WI38 (cell line): Measurements from ENCODE around the gene C1orf159.

Experiments used
- H3K4me3 ChIP-seq: 2 replicates; pipeline ENCODE4 v1.5.1; 2011; ENCODE audit warnings: low read depth, mild to moderate bottlenecking, control low read depth, low read length
- TF ChIP-seq, protein P1 (sequence below): IDR thresholded peaks from 2 replicates; pipeline ENCODE4 v1.5.1; 2012; ENCODE audit warnings: low read depth, mild to moderate bottlenecking, control low read depth, low read length

The C1orf159 gene

DNA sequence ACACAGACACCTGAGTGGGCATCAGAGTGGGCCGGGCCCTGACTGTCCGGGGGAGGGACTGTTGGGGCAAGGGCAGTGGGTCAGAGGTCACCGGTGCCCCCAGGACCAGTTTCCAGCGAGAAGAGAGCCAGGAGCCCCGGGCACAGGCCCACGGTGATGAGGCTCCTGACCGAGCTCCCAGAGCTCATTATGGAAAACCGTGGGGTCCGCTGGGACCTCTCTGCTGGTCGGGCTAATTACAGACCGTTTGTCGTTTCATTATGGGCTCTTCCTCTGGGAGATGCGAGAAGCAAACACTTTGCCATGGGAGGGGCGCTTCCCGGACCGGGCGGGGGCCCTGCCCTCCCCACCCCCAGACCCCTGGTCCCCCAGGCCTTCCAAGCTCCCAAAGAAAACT is 45.8 kb upstream of the C1orf159 start:
- TF ChIP-seq, protein P1, sequence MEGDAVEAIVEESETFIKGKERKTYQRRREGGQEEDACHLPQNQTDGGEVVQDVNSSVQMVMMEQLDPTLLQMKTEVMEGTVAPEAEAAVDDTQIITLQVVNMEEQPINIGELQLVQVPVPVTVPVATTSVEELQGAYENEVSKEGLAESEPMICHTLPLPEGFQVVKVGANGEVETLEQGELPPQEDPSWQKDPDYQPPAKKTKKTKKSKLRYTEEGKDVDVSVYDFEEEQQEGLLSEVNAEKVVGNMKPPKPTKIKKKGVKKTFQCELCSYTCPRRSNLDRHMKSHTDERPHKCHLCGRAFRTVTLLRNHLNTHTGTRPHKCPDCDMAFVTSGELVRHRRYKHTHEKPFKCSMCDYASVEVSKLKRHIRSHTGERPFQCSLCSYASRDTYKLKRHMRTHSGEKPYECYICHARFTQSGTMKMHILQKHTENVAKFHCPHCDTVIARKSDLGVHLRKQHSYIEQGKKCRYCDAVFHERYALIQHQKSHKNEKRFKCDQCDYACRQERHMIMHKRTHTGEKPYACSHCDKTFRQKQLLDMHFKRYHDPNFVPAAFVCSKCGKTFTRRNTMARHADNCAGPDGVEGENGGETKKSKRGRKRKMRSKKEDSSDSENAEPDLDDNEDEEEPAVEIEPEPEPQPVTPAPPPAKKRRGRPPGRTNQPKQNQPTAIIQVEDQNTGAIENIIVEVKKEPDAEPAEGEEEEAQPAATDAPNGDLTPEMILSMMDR = no peak

DNA sequence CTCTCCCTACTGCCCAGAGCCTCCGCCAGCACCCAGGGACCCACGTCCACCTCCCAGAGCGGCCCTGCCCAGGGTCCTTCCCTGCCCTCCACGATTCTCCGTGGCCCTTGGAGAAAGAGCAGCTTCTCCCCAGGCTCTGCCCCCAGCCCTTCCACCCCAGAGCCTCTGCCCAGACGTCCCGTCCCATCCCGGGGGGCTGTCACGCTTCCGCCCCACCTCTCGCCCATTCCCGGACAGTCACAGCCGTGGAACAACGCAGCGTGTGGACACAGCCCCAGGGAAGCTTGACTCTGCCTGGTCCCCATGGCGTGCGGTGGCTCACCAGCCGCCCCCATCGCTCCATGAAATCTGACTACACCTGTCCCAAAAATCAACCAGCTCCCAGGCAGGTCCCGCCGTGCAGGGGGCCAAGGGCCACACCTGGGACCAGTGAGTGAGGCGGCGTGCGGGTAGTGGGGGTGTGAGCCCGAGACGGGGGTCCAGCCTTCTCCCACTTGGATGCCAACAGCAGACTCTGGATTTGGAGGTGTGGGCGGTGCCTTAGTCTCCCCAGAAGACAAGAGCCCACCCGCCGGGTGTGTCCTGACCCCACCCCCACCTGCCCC is 45.3 kb upstream of the C1orf159 start:
- H3K4me3 ChIP-seq = no peak overlapping the region
- TF ChIP-seq, protein P1 = no peak

More for the DNA sequence above, 45.8 kb upstream of the C1orf159 start:
- no peak overlapping the region for H3K4me3 ChIP-seq

DNA sequence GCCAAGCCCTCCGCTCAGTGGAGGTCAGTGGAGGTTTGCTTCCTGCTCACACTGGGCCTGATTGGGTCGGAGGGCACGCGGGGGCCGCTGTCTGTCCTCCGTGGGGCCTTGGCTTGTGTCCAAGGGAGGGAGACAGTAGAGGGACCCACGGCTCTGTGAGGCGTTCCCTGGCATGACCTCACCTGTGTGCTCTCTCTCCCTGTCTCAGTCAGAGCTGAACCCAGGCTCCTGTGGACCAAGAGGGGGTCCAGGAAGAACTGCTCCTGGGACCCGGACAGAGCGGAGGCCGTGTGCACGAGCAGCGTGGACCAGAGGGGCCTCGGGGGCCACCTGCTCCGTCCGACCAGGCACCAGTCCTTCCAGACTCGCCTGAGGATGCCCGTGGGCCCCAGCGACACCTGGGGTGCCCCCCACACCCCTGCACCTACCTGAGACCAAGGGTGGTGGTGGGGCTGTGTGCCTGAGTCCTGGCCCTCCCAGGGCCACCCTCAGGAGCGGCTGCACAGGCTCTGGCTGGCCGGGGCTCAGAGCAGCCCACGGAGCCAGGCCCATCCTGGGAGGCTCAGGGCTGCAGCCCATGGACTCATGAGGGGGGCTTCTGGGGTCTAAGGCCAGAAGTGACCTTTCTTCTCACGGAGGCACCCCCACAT is 44.5 kb upstream of the C1orf159 start:
- no peak overlapping the region for H3K4me3 ChIP-seq
- TF ChIP-seq, protein P1 = no peak

DNA sequence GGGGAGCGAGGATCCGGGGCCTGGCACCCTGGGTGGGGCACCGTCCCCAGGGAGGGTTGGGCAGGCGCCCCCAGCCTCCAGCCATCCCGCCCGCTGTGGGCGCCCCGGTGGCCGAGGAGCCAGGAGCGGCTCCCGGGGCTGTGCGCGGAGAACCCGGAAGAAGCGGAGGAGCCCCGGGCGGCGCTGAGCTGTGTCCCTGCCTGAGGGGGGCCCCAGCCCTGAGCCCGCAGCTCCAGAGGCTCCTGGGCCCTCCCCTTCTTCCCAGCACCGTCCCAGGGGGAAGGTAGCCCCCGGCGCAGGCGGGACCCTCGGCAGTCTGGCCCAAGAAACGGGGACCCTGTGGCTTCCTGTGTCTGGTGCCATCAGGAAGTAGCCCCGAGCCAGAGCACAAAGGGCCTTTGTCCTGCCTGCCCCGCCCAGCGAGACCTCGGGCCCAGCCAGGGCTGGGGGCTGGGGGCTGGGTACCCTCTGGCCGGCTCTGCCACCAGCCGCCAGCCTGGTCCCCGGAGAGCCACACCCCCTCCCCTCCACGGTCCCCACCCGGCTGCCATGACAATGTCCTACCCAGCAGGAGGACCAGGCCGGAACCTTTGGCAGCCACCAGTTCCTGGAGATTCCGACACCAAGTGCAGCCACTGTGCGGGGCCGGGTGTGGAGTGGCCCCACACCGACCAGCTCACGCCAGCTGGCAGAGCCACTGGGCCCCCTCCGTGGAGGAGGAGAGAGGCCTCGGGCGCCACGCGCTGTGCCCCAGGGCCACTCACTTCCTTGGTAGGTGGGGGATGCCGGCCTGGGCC is 42.2 kb upstream of the C1orf159 start:
- TF ChIP-seq, protein P1 = no peak
- peak overlapping the region; percentile 58 for H3K4me3 ChIP-seq

DNA sequence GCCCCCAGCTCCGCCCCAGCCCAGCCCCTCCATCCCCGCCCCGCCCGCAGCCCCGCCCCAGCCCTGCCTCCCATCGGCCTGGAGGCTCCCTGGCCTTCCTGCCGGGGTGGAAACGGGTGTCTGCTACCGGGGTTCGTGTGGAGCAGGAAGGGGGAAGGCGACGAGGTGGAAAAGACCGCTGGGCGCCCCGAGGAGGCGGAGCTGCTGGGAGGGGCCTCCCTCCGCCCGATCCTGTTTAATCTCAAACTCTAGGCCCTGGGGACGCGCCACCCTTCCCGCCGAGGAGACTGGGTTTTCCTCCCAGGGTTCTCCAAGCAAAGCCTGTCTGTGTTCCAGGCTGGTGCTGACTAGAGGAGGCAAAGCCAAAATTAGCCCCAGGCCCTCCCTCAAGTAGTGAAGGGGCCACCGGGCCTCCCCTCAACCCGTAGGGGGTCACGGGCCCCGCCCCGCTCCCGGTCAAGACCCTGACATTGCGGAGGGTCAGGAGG is 41.6 kb upstream of the C1orf159 start:
- H3K4me3 ChIP-seq = peak overlapping the region; percentile 58
- TF ChIP-seq, protein P1 = no peak

DNA sequence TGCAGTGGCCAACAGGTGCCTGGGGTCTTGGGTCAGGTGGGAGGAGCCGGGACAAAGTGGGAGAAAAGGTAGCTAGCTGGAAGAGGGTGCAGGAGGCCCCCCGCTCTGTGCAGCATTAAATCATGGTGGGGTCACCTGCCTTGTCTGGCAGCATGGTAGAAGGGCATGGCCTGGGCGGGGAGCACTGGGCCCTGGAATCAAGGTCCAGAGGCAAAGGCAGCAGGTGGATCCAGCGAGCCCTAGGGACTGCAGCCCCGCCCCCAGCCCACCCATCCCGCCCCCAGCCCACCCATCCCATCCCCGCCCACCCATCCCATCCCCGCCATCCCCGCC is 41.1 kb upstream of the C1orf159 start:
- TF ChIP-seq, protein P1 = no peak
- H3K4me3 ChIP-seq = no peak overlapping the region
